ENCODE measurements around the gene AIRE.
"Not testable (repeated sequence)": the region's sequence is repeated elsewhere in the genome, so short reads cannot be mapped to it uniquely, and the experiment has no call there.

The AIRE gene

DNA sequence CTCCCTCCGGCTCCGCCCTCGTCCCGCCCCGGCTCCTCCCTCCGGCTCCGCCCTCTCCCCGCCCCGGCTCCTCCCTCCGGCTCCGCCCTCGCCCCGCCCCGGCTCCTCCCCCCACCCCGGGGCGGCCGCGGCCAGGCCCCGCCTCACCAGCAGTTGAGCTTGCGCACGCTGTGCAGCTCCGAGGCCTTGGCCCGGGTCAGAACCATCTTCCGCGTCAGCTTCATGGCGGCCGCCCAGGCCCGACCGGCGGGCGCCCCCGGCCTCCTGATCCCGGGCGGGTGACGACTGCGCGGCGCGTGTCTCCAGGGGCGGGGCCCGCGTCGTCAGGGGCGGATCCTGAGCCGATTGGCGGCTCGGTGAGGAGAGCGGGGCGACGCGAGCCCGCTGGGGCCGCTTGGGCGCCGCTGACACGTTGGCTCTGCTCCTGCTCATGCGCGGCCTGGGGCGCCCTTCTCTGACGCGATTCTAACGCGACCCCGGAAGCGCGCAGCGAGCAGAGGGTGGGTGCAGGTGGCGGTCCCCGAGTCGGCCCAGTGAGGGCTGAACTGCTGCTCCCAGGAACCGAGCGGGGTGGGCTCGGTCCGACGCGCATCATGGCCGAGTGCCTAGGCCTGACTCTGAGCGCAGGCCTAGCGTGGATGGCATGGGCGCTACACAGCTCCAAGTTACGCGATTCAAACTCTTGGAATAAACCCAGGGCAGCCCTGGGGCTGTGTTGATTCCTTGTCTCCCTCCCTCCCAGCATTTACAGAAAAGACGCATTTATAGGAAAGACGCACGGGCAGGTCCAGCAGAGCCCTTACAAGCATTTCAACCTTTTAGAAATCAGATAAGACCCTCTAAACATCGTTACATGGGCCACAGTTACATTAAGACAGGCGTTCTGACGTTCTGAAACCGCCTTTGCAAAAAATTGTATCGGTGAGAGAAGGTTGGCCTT is 53.6 kb downstream of the AIRE start, which contains the start of gene CFAP410:
TSS of gene CFAP410 (minus strand) at position 420 of the 940 bp plus-strand sequence. CDS start at position 224, 196 bp downstream.
- DNase-seq = peak; percentile 95

- DNase-seq = not testable (repeated sequence)
Measured at GRCh38 chr21:44341726-44342458, 56.2 kb downstream of the AIRE start.

- not testable (repeated sequence) for DNase-seq
Measured at GRCh38 chr21:44342981-44343380, 57.3 kb downstream of the AIRE start.

- no peak for DNase-seq
Measured at GRCh38 chr21:44344541-44345183, 59.0 kb downstream of the AIRE start.

GRCh38 chr21:44345495-44345894 is 59.8 kb downstream of the AIRE start:
- DNase-seq = no peak

DNA sequence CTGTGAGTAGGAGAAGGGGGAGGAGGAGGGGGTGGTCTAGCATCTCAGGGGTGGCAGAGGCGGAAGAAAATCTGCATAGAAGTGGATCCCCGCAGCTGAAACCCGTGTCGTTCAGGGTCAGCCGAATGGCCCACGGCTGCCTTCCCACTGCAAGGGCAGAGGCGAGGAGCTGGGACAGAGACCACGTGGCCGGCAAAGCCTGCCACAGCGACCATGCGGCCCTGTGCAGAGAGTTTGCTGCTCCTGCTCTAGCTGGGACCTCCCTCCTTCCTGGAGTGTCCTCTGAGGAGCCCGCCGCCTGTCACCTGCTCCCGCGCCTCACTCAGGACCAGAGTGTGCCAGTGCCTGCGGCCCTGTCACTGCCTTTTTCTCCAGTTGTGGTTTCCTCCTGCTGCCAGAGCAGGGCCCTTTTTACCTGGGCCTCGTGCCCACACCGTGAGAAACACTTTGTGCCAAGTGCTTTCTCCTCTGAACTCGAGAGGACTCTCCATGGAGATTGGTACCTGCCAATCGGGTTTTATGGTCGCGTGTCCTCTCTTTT is 62.3 kb downstream of the AIRE start:
- no peak for DNase-seq
